DMS53 treated with DMSO at 0.1 percent for 48 hours (cell line): Measurements from ENCODE around the gene PKM.

Source experiments
- DNase-seq: peaks from one replicate; lab custom pipeline; 2025; ENCODE audit not compliant: unreplicated experiment; lab: John Stamatoyannopoulos, UW

The PKM gene

DNA sequence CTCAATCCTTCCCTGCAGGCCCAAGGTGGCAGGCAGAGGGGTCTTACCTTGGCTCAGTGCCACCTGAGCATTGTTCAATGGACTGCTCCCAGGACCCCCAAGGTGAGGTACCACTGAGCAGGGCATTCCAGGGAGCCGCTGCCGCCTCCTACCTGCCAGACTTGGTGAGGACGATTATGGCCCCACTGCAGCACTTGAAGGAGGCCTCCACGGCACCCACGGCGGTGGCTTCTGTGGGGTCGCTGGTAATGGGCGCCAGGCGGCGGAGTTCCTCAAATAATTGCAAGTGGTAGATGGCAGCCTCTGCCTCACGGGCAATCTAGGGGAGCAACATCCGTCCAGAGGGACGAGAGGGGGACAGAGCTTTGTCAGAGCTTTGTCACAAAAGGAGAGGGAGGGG, 28.7 kb downstream of the PKM start:
- DNase-seq = no peak

GRCh38 chr15:72201391-72201921, 29.5 kb downstream of the PKM start:
- DNase-seq = no peak

DNA sequence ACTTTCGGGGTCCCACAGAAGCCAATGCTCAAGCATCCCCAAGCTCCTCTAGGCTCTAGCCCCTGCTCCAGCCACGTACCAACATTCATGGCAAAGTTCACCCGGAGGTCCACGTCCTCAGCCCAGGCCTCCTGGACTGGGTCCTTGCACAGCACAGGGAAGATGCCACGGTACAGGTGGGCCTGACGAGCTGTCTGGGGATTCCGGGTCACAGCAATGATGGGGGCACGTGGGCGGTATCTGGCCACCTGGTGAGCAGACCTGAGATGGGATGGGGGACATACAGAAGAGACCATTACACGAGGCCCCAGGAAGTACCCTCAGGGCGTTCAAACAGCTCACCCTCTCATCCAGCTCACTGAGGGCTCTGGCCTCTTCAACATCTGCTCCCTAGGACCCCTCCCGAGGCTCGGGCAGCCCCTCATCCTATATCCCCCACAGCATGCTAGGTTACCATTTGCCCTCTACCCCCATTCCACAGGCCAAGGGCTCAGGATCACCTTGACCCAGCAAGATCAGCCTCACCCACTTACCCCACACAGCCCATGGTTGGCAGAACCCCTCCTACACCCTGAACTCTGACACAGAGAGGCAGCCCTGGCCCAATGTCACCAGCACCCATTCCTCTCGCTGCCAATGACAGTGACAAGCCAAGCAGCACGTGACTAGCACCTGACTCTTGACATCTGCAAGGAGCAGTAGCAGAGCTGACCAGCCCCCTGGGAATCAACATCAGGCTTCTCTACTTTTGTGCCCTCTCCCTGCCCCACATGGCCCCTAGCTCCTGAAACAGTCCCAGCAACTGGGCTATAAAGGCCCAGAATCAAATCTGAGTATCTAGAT, 30.4 kb downstream of the PKM start:
- no peak for DNase-seq

DNA sequence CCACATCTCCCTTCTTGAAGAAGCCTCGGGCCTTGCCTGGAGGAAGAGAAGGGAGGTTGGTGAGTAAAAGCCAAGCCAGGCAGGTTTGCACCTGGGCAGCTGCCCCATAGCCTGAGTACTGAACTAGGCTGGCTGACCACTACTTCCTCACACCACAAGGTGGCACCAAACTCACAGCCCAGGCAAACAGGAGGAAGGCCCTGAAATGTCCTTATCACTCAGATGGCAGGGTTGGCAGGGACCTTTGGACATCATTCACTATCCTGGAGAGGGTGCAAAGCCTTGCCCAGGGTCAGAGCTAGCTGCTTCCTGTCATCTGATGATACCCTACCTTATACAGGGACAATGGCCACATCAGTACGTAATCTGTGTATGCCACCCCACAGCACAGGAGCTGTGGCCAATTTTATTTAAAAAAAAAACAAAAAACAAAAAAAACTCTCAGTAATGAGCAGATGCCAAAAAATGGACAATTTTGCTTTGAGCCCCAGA, 31.2 kb downstream of the PKM start:
- DNase-seq = peak; percentile 88

DNA sequence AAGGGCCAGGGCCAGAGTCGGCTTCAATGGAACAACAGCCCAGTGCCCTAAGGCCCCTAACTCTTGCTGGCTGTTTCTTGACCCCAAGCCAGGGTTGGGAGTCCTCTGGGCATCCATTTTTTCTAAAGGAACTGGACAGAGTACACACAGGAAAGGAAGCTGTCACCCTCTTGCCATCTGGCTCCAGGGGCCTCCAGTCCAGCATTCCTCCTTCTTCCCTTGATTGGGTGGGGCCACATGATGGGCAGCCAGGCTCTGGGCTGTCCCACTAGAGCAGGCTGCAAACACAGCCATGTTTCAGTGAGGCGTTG, 31.8 kb downstream of the PKM start:
- DNase-seq = no peak

- DNase-seq = peak; percentile 86
These were observed 32.4 kb downstream of the PKM start for GRCh38 chr15:72198356-72199204.

- peak; percentile 43 for DNase-seq
These were observed 33.3 kb downstream of the PKM start, which contains the start of gene GRAMD2A for GRCh38 chr15:72197460-72198355. GRAMD2A (minus strand) TSS chr15:72197787.

DNA sequence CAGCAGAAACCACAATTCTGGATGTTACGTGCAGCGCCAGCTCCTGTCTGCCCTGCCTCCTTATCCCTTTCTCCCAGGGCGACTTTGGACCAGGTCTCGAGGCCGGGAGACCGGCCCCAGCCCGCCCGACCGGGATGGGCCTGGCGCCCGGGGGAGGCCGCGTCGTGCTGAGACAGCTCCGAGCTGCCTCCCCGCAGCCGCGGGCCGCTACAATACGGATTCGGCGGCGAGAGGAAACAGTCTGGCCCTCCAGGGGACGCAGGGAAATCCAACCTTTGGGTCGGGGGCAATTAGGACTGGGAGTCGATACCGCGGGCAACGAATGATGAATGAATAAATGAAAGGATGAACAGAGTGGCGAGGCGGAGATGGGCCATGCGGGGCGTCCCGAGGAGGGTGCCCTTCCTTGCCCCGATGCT, 33.9 kb downstream of the PKM start:
- DNase-seq = no peak

GRCh38 chr15:72196409-72197040, 34.5 kb downstream of the PKM start:
- DNase-seq = no peak

DNA sequence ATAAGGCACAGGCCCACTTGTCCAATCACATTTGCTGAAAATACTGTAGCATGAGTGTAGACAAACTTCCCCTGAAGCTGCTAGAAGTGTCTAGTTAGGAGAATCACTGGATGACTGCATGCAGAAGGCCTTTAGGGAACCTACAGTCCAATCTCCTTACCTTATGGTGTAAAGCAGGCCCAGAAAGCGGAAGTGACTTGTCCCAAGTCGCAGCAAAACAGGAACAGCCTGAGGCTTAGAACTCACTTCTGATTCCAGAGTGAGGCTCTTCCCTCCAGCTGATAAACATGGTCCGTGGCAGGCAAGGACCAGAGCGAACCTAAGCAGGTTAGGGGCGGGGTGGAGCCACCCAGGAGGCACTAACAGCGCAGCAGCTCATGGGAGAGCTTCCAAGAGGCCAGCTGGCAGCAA, 35.9 kb downstream of the PKM start:
- no peak for DNase-seq

DNA sequence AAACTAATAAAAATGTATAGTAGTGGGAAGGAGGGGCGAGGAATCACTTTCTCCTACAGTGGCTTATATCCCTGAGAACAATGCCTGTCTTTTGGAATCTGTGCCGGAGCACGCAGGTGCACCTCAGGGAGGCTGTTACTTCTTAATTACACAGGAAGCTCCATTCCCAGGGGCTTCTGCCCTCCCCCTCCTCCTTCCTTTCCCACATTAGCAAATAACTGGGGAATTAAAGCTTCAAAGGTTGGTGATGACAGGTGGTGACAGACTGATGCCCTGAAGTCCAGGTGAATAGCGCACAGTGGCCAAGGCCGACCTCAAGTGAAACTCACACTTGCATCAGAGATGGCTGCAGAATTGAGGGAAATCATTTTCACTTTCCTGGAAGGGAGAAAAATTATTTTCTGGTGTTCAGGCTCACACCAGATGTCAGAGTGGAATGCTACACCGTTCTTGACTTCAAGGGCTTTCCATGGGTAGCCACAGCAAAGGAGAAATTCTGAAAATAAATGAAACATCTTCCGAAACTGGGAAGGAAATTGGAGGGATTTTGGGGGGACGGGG, 37.1 kb downstream of the PKM start:
- no peak for DNase-seq

DNA sequence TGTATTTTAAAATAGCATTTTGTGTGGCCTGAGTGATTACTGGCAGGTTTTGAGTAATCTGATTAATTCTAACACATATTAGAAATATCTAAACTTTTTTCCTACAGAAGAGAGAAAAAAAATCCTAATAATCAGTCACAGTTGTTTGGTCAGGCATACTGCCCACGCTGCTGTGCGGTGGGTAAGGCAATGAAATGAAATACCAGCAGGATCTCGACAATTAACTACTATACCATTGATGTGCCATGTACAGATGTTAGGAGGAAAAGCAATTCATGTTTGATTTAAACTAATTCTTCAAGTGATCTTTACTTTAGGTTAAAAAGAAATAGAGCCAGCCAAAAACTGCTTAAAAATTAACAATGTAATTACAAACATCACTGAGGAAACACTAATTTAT, 38.6 kb downstream of the PKM start:
- DNase-seq = no peak

DNA sequence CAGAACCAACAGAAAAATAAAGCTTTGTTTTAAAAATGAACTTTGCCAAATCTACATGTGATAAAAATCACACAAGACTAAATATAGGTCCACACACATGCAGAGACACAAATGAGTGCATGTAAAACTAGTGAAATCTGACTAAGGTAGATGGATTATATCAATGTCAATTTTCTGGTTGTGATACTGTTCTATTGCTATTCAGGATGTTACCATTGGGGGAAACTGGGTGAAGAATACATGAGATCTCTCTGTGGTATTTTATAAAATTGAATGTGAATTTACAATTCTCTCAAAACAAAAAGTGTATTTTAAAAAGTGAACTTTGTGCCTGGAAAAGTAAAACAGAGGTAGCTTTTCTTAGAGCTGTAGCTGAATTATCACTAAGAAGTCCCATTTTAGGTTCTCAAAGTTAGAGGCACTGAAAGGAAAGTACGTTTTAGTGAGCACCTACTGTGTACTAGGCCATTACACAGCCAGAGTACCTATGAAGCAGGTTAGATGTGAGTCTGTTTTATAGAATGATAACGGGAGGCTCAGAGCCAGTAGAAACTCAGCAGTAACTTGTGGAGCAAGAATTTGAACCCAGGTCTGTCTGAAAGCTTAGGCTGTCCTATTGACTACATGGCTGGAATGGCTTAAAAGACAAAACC, 41.6 kb downstream of the PKM start:
- DNase-seq = no peak

GRCh38 chr15:72184165-72184811, 46.7 kb downstream of the PKM start:
- no peak for DNase-seq

- DNase-seq = no peak
These were observed 47.2 kb downstream of the PKM start for GRCh38 chr15:72183781-72184164.

GRCh38 chr15:72182673-72183072, 48.3 kb downstream of the PKM start:
- DNase-seq = no peak

- DNase-seq = no peak
These were observed 48.7 kb downstream of the PKM start for GRCh38 chr15:72182244-72182643.

GRCh38 chr15:72180761-72181324, 50.1 kb downstream of the PKM start:
- no peak for DNase-seq
